HepG2 (cell line): ENCODE measurements around the gene PHEX.

Experiments
- EZH2 ChIP-seq: conservative IDR thresholded peaks from 2 replicates; pipeline ENCODE4 v1.6.1; 2012; ENCODE audit warnings: mild to moderate bottlenecking, low read depth, low read length, moderate library complexity
- HDAC1 ChIP-seq: sonication (generic); formaldehyde crosslinking; IDR thresholded peaks from 2 replicates; pipeline ENCODE4 v1.5.1; 2020; ENCODE audit warnings: mild to moderate bottlenecking, missing genetic modification reagents
- HDAC6 ChIP-seq: fragments of 200-600 bp; sonication (generic); IDR thresholded peaks from 2 replicates; pipeline ENCODE4 v1.7.0; 2017; ENCODE audit warnings: mild to moderate bottlenecking, antibody characterized with exemption, low read length, low read depth
- HNF4G ChIP-seq, 2 experiments: sonication (generic) in 1 of 2; formaldehyde crosslinking in 1 of 2; IDR thresholded peaks; 2 replicates each; pipeline versions ENCODE4 v1.4.0 to v1.6.1; 2011 to 2020; ENCODE audit warnings: borderline replicate concordance in 2 of 2, low read depth in 2 of 2, mild to moderate bottlenecking in 2 of 2, low read length in 1 of 2, missing genetic modification reagents in 1 of 2, moderate library complexity in 1 of 2
- MEIS1 ChIP-seq: sonication (generic); formaldehyde crosslinking; IDR thresholded peaks from 2 replicates; pipeline ENCODE4 v1.9.0; 2021; ENCODE audit warnings: mild to moderate bottlenecking, missing genetic modification reagents, moderate library complexity, borderline replicate concordance
- PHF21A ChIP-seq: sonication (generic); formaldehyde crosslinking; IDR thresholded peaks from 2 replicates; pipeline ENCODE4 v1.5.0; 2020; ENCODE audit warnings: mild to moderate bottlenecking, missing genetic modification reagents
- POLR2AphosphoS5 ChIP-seq: IDR thresholded peaks from 2 replicates; pipeline ENCODE4 v1.6.1; 2012; ENCODE audit warnings: low read depth, low read length
- PRPF4 ChIP-seq: fragments of 200-400 bp; formaldehyde crosslinking; IDR thresholded peaks from 2 replicates; pipeline ENCODE4 v1.6.1; 2016; ENCODE audit warnings: low read length, low read depth; ENCODE audit not compliant: poor library complexity, severe bottlenecking
- ZNF124 ChIP-seq: sonication (generic); formaldehyde crosslinking; IDR thresholded peaks from 2 replicates; pipeline ENCODE4 v1.4.0; 2020; ENCODE audit warnings: missing genetic modification reagents
- TF ChIP-seq, protein P1 (sequence below): sonication (generic); formaldehyde crosslinking; IDR thresholded peaks from 2 replicates; pipeline ENCODE4 v1.5.0; 2020; ENCODE audit warnings: mild to moderate bottlenecking, missing genetic modification reagents, moderate library complexity

DNA sequence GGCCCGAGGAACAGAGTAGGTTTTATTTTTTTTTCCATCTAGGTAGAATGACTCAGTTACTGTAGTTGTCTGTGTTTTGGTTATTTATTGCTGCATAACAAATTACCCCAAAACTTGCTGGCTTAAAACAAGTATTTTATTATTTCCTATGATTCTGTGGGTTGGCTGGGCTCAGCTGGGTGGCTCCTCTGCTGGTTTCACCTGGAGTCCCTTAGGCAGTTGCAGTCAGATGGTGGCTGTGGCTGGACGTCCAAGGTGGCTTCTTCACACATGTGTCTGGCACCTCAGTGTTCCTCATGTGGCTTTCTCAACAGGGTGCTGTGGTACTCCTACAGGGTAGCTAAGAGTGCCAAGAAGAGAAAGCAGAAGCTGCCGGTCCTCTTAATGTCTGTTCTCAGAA is 115.8 kb downstream of the PHEX start:
- no peak for TF ChIP-seq PHF21A (CRISPR knock-in tag)
- no peak for TF ChIP-seq PRPF4
- TF ChIP-seq HDAC6, result no peak
- no peak for TF ChIP-seq EZH2
- no peak for TF ChIP-seq ZNF124 (CRISPR knock-in tag)
- TF ChIP-seq HDAC1 (CRISPR knock-in tag), result no peak
- TF ChIP-seq MEIS1 (CRISPR knock-in tag), result no peak
- TF ChIP-seq, protein P1, sequence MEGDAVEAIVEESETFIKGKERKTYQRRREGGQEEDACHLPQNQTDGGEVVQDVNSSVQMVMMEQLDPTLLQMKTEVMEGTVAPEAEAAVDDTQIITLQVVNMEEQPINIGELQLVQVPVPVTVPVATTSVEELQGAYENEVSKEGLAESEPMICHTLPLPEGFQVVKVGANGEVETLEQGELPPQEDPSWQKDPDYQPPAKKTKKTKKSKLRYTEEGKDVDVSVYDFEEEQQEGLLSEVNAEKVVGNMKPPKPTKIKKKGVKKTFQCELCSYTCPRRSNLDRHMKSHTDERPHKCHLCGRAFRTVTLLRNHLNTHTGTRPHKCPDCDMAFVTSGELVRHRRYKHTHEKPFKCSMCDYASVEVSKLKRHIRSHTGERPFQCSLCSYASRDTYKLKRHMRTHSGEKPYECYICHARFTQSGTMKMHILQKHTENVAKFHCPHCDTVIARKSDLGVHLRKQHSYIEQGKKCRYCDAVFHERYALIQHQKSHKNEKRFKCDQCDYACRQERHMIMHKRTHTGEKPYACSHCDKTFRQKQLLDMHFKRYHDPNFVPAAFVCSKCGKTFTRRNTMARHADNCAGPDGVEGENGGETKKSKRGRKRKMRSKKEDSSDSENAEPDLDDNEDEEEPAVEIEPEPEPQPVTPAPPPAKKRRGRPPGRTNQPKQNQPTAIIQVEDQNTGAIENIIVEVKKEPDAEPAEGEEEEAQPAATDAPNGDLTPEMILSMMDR, result no peak
- no peak for TF ChIP-seq POLR2AphosphoS5
- no peak for TF ChIP-seq HNF4G (IDR thresholded peaks at IDR 0.05; ENCODE audit: borderline replicate concordance, low read depth, low read length)
- TF ChIP-seq HNF4G (CRISPR knock-in tag; IDR thresholded peaks at IDR 0.05; ENCODE audit: borderline replicate concordance, low read depth), result no peak
